Mesenchymal stem cell (in vitro differentiated cells and primary cell): ENCODE data around the gene SYPL2.
A peak's percentile ranks its signal among the peaks of the same experiment; 100 is the strongest.

Source experiments
- DNase-seq: peaks from one replicate; pipeline ENCODE4 v3.0.0-alpha.2; 2013
- H2AFZ ChIP-seq: one replicate; pipeline ENCODE4 v1.6.1; 2013; ENCODE audit warnings: low read depth, mild to moderate bottlenecking, control low read depth, inconsistent platforms, low read length, moderate library complexity
- H2AK5ac ChIP-seq: 2 replicates; pipeline ENCODE4 v1.6.1; 2013; ENCODE audit warnings: low read length, moderate library complexity, mild to moderate bottlenecking, inconsistent platforms; ENCODE audit not compliant: severe bottlenecking
- H2BK120ac ChIP-seq: one replicate; pipeline ENCODE4 v1.6.1; 2013; ENCODE audit warnings: low read depth, mild to moderate bottlenecking, inconsistent platforms, low read length, moderate library complexity
- H2BK12ac ChIP-seq, 2 experiments: one replicate each; pipeline ENCODE4 v1.6.1; 2013; ENCODE audit warnings: inconsistent platforms in 2 of 2, low read length in 2 of 2, mild to moderate bottlenecking in 2 of 2, moderate library complexity in 2 of 2, control low read depth in 1 of 2
- H2BK15ac ChIP-seq: one replicate; pipeline ENCODE4 v1.6.1; 2013; ENCODE audit warnings: mild to moderate bottlenecking, low read depth, inconsistent platforms; ENCODE audit not compliant: poor library complexity, severe bottlenecking
- H2BK5ac ChIP-seq: 2 replicates; pipeline ENCODE4 v1.6.1; 2013; ENCODE audit warnings: low read depth, mild to moderate bottlenecking, low read length, control low read depth, inconsistent platforms; ENCODE audit not compliant: poor library complexity, severe bottlenecking
- H3K14ac ChIP-seq, 2 experiments: one replicate each; pipeline ENCODE4 v1.6.1; 2013; ENCODE audit warnings: inconsistent platforms in 2 of 2, low read length in 2 of 2, control low read depth in 1 of 2, mild to moderate bottlenecking in 1 of 2, moderate library complexity in 1 of 2
- H3K18ac ChIP-seq, 2 experiments: one replicate each; pipeline ENCODE4 v1.6.1; 2013; ENCODE audit warnings: inconsistent platforms in 2 of 2, low read length in 2 of 2, control low read depth in 1 of 2, low read depth in 1 of 2, mild to moderate bottlenecking in 1 of 2
- H3K23ac ChIP-seq, 2 experiments: one replicate each; pipeline ENCODE4 v1.6.1; 2013; ENCODE audit warnings: inconsistent platforms in 2 of 2, low read length in 2 of 2, mild to moderate bottlenecking in 2 of 2, moderate library complexity in 2 of 2, control low read depth in 1 of 2
- H3K27ac ChIP-seq: 2 replicates; pipeline ENCODE4 v1.5.1; 2013; ENCODE audit warnings: mild to moderate bottlenecking, moderate library complexity, low read length, control low read depth, inconsistent platforms; ENCODE audit not compliant: poor library complexity, severe bottlenecking
- H3K27me3 ChIP-seq, 2 experiments: 2 replicates each; pipeline versions ENCODE4 v1.6.1 to v1.7.0; 2013; ENCODE audit warnings: low read length in 2 of 2, mild to moderate bottlenecking in 2 of 2, moderate library complexity in 2 of 2, control low read depth in 1 of 2, inconsistent platforms in 1 of 2; ENCODE audit not compliant: control insufficient read depth in 1 of 2, insufficient read depth in 1 of 2
- H3K36me3 ChIP-seq, 2 experiments: 2 replicates each; pipeline versions ENCODE4 v1.6.1 to v1.7.0; 2013; ENCODE audit warnings: low read length in 2 of 2, control low read depth in 1 of 2, inconsistent platforms in 1 of 2, low read depth in 1 of 2, mild to moderate bottlenecking in 1 of 2; ENCODE audit not compliant: insufficient read depth in 2 of 2, control insufficient read depth in 1 of 2
- H3K4ac ChIP-seq, 2 experiments: one replicate each; pipeline ENCODE4 v1.6.1; 2013; ENCODE audit warnings: inconsistent platforms in 2 of 2, low read length in 2 of 2, mild to moderate bottlenecking in 2 of 2, moderate library complexity in 2 of 2, control low read depth in 1 of 2, low read depth in 1 of 2
- H3K4me1 ChIP-seq: 2 replicates; pipeline ENCODE4 v1.6.1; 2013; ENCODE audit warnings: low read depth, low read length, control low read depth; ENCODE audit not compliant: control insufficient read depth, insufficient read depth
- H3K4me2 ChIP-seq: 2 replicates; pipeline ENCODE4 v1.6.1; 2013; ENCODE audit warnings: low read length, mild to moderate bottlenecking, inconsistent platforms; ENCODE audit not compliant: poor library complexity, severe bottlenecking
- H3K4me3 ChIP-seq, 2 experiments: 2 replicates each; pipeline versions ENCODE4 v1.5.1 to v1.7.0; 2013; ENCODE audit warnings: low read length in 2 of 2, mild to moderate bottlenecking in 2 of 2, control low read depth in 1 of 2, low read depth in 1 of 2; ENCODE audit not compliant: insufficient read depth in 1 of 2
- H3K79me1 ChIP-seq: replicated peaks from 2 replicates; pipeline ENCODE4 v1.6.1; 2013; ENCODE audit warnings: mild to moderate bottlenecking, control low read depth, low read length, inconsistent platforms; ENCODE audit not compliant: poor library complexity, severe bottlenecking
- H3K9ac ChIP-seq: 2 replicates; pipeline ENCODE4 v1.7.0; 2013; ENCODE audit warnings: mild to moderate bottlenecking, low read length, moderate library complexity
- H3K9me3 ChIP-seq: 2 replicates; pipeline ENCODE4 v1.7.0; 2013; ENCODE audit warnings: mild to moderate bottlenecking, low read length; ENCODE audit not compliant: control insufficient read depth
- H4K8ac ChIP-seq: one replicate; pipeline ENCODE4 v1.6.1; 2013; ENCODE audit warnings: inconsistent platforms, mild to moderate bottlenecking, low read length, moderate library complexity
- H4K91ac ChIP-seq: one replicate; pipeline ENCODE4 v1.6.1; 2013; ENCODE audit warnings: mild to moderate bottlenecking, low read length, inconsistent platforms
- WGBS: methylation state at CpG from one replicate; pipeline ENCODE4 v1.1.7; 2013; ENCODE audit warnings: mixed read lengths; 5-methylcytosine and 5-hydroxymethylcytosine counted together

SYPL2 gene

GRCh38 chr1:109504974-109505373 is 38.6 kb downstream of the SYPL2 start:
- WGBS = no CpG with 5 or more reads among the region's 1 CpG
- H3K4ac ChIP-seq = no peak overlapping the region
- no peaks in the 10 kb centered on the region for H3K9me3 ChIP-seq
- H3K4me3 ChIP-seq = no peak overlapping the region
- H4K91ac ChIP-seq = no peak overlapping the region
- H3K9ac ChIP-seq = no peak overlapping the region
- H3K79me1 ChIP-seq = peaks cover 2% of the 10 kb centered on the region
- no peak overlapping the region for H3K4me2 ChIP-seq
- H2BK12ac ChIP-seq = no peak overlapping the region
- H3K36me3 ChIP-seq = peaks cover 0 to 12% of the 10 kb centered on the region in 2 experiments
- H2BK15ac ChIP-seq = no peak overlapping the region
- H3K4me1 ChIP-seq = peaks cover 23% of the 10 kb centered on the region
- no peak overlapping the region for H3K27ac ChIP-seq
- H4K8ac ChIP-seq = no peak overlapping the region
- no peak overlapping the region for H2AFZ ChIP-seq
- H3K18ac ChIP-seq = no peak overlapping the region
- no peak overlapping the region for H2BK120ac ChIP-seq
- no peak overlapping the region for H2AK5ac ChIP-seq
- no peak overlapping the region for H3K23ac ChIP-seq
- H3K14ac ChIP-seq = no peak overlapping the region
- peaks cover 0 to 24% of the 10 kb centered on the region in 2 experiments for H3K27me3 ChIP-seq
- no peak for DNase-seq
- no peak overlapping the region for H2BK5ac ChIP-seq

DNA sequence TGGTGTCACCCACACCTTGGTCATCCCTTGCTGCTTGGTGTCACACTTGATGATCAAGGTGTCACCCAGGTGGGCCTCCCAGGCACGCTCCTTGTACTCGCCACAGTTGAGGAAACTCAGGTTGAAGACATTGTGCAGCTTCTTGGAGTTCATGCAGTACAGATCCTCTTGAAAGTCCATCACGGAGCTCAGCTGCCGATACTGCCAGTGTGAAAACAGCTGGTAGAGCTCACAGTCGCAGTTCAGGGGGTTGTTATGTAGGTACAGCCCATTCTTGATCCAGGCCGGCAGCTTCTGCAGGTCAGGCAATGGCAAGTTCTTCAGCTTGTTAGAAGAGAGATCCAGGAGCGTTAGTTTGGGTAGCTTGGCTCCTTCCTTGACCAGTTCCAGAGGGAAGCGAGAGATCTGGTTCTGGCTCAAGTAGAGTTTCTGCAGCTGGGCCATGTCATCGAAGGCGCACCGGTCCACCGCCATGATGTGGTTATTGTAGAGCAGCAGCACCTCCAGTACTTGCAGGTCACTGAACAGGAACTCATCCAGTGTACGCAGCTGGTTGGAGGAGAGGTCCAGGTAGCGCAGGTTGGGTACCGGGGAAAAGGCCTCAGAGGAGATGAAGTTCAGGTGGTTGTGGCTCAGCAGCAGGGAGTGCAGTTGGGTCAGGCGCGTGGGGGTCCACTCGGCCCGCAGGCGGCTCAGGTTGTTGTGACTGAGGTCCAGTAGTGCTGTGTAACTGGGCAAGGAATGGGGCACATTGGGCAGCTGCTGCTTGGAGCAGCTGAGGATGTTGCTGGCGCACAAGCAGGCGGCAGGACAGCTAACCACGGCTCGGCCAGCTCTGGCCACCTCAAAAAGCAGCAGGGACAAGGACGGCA is 41.9 kb downstream of the SYPL2 start:
- no peaks in the 10 kb centered on the region for H3K9me3 ChIP-seq

GRCh38 chr1:109508873-109509175 is 42.5 kb downstream of the SYPL2 start:
- Histone ChIP-seq H2AK5ac (no peak overlapping the region), H3K18ac (no peak overlapping the region), H3K4ac (no peak overlapping the region), H4K8ac (no peak overlapping the region), H3K14ac (no peak overlapping the region), H2BK15ac (no peak overlapping the region), H3K23ac (no peak overlapping the region), H3K27ac (no peak overlapping the region), H2BK5ac (no peak overlapping the region), H2AFZ (peak overlapping the region; percentile 86), H3K27me3 (peaks cover 18 to 45% of the 10 kb centered on the region in 2 experiments), H3K9ac (peak overlapping the region; percentile 67), H3K9me3 (no peaks in the 10 kb centered on the region), H2BK12ac (no peak overlapping the region), H3K4me3 (peak overlapping the region; percentile 75 to 88), H3K4me1 (peaks cover 10% of the 10 kb centered on the region), H2BK120ac (no peak overlapping the region), H4K91ac (peak overlapping the region; percentile 18), H3K4me2 (peak overlapping the region; percentile 93), H3K36me3 (no peaks in the 10 kb centered on the region), H3K79me1 (no peaks in the 10 kb centered on the region)
- no peak for DNase-seq
- 71% methylated on average over 2 of the region's 7 CpGs for WGBS

More for the DNA sequence above, 41.9 kb downstream of the SYPL2 start:
- no peak for DNase-seq
- H2AK5ac ChIP-seq = no peak overlapping the region
- no peak overlapping the region for H3K27ac ChIP-seq
- H3K4me2 ChIP-seq = no peak overlapping the region
- H4K8ac ChIP-seq = no peak overlapping the region
- no peak overlapping the region for H2BK120ac ChIP-seq
- no peak overlapping the region for H2BK12ac ChIP-seq
- no peak overlapping the region for H2BK15ac ChIP-seq
- H3K23ac ChIP-seq = no peak overlapping the region
- no peaks in the 10 kb centered on the region for H3K79me1 ChIP-seq
- no peak overlapping the region for H3K18ac ChIP-seq
- WGBS = 92% methylated on average over 24 of the region's 25 CpGs
- no peak overlapping the region for H3K9ac ChIP-seq
- H3K27me3 ChIP-seq = peaks cover 16 to 45% of the 10 kb centered on the region in 2 experiments
- H3K4ac ChIP-seq = no peak overlapping the region
- peak overlapping the region; percentile 18 for H4K91ac ChIP-seq
- H2AFZ ChIP-seq = no peak overlapping the region
- no peaks in the 10 kb centered on the region for H3K36me3 ChIP-seq
- H3K4me1 ChIP-seq = peaks cover 10% of the 10 kb centered on the region
- H3K14ac ChIP-seq = no peak overlapping the region
- H3K4me3 ChIP-seq = peak overlapping the region in 1 of 2 experiments; percentile 88
- H2BK5ac ChIP-seq = no peak overlapping the region

- Histone ChIP-seq H3K27me3 (peaks cover 18 to 45% of the 10 kb centered on the region in 2 experiments), H3K23ac (no peak within 1 kb of the TSS), H2AK5ac (no peak within 1 kb of the TSS), H2BK15ac (peak within 1 kb of the TSS; percentile 17), H4K8ac (peak within 1 kb of the TSS; percentile 12), H3K9ac (peak within 1 kb of the TSS; percentile 80), H3K14ac (peak within 1 kb of the TSS in 1 of 2 experiments; percentile 63), H3K4ac (no peak within 1 kb of the TSS), H2BK120ac (no peak within 1 kb of the TSS), H3K4me3 (peak within 1 kb of the TSS; percentile 75 to 88), H3K4me2 (peak within 1 kb of the TSS; percentile 93), H4K91ac (peak within 1 kb of the TSS; percentile 18), H3K27ac (no peak within 1 kb of the TSS), H2AFZ (peak within 1 kb of the TSS; percentile 86), H2BK5ac (no peak within 1 kb of the TSS), H3K79me1 (no peaks in the 10 kb centered on the region), H3K4me1 (peaks cover 10% of the 10 kb centered on the region), H3K36me3 (no peaks in the 10 kb centered on the region), H2BK12ac (peak within 1 kb of the TSS in 1 of 2 experiments; percentile 19), H3K9me3 (no peaks in the 10 kb centered on the region), H3K18ac (peak within 1 kb of the TSS in 1 of 2 experiments; percentile 21)
- peak; percentile 43 for DNase-seq
- WGBS = 1% methylated on average over 83 of the region's 100 CpGs
Observed at GRCh38 chr1:109509176-109510134, 43.1 kb downstream of the SYPL2 start, which contains the start of gene AMIGO1. Gene AMIGO1 (minus strand): TSS chr1:109509727. CDS start chr1:109508912, 815 bp downstream.
